DOHH2 (cell line): ENCODE measurements around the gene TAF1.
"Not testable (repeated sequence)": the region's sequence is repeated elsewhere in the genome, so short reads cannot be mapped to it uniquely, and the experiment has no call there.

ENCODE experiments used
- EZH2phosphoT487 ChIP-seq: fragments of 200-600 bp; sonication (generic); IDR thresholded peaks from 2 replicates; pipeline ENCODE4 v1.6.1; 2017; ENCODE audit warnings: borderline replicate concordance, mild to moderate bottlenecking, antibody characterized with exemption, low read length, moderate library complexity, mixed read lengths
- TF ChIP-seq, protein P1 (sequence below): fragments of 200-600 bp; sonication (generic); IDR thresholded peaks from one replicate; pipeline ENCODE4 v1.5.1; 2014; ENCODE audit warnings: antibody characterized with exemption, mild to moderate bottlenecking, low read depth, low read length; ENCODE audit not compliant: poor library complexity, severe bottlenecking

DNA sequence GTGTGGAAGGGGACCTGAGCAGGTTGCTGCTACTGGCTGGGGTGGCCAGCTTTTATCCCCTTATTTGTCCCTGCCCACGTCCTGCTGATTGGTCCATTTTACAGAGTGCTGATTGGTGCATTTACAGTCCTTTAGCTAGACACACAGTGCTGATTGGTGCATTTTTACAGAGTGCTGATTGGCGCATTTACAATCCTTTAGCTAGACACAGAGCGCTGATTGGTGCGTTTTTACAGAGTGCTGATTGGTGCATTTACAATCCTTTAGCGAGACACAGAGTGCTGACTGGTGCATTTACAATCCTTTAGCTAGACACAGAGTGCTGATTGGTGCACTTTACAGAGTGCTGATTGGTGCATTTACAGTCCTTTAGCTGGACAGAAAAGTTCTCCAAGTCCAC lies 135.9 kb downstream of the TAF1 start:
- TF ChIP-seq, protein P1, sequence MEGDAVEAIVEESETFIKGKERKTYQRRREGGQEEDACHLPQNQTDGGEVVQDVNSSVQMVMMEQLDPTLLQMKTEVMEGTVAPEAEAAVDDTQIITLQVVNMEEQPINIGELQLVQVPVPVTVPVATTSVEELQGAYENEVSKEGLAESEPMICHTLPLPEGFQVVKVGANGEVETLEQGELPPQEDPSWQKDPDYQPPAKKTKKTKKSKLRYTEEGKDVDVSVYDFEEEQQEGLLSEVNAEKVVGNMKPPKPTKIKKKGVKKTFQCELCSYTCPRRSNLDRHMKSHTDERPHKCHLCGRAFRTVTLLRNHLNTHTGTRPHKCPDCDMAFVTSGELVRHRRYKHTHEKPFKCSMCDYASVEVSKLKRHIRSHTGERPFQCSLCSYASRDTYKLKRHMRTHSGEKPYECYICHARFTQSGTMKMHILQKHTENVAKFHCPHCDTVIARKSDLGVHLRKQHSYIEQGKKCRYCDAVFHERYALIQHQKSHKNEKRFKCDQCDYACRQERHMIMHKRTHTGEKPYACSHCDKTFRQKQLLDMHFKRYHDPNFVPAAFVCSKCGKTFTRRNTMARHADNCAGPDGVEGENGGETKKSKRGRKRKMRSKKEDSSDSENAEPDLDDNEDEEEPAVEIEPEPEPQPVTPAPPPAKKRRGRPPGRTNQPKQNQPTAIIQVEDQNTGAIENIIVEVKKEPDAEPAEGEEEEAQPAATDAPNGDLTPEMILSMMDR: not testable (repeated sequence)
- TF ChIP-seq EZH2phosphoT487: not testable (repeated sequence)
